Neural cell (in vitro differentiated cells): ENCODE measurements around the gene TMEM272. TPM values are rescaled to one million over a fixed set of nuclear protein-coding genes. Genes with fewer than 3 reads are reported as not detected.

Experiments used
- H2AFZ ChIP-seq: fragments of 200-600, 300-800 bp; sonication (generic), shearing (Covaris generic); 2 replicates; pipeline ENCODE4 v1.6.0; 2014; ENCODE audit warnings: low read depth, mild to moderate bottlenecking, antibody characterized with exemption, low read length, moderate library complexity
- H3F3A ChIP-seq: fragments of 200-600 bp; shearing (Covaris generic); 2 replicates; pipeline ENCODE4 v1.6.1; 2016; ENCODE audit warnings: mild to moderate bottlenecking, moderate library complexity, mixed read lengths, antibody characterized with exemption, low read length; ENCODE audit not compliant: insufficient read depth, poor library complexity, severe bottlenecking
- H3K27ac ChIP-seq: fragments of 200-600, 300-800 bp; sonication (generic), shearing (Covaris generic); 2 replicates; pipeline ENCODE4 v1.5.1; 2014; ENCODE audit warnings: mild to moderate bottlenecking, low read length, moderate library complexity
- H3K27me3 ChIP-seq: fragments of 300-800, 200-600 bp; sonication (generic), shearing (Covaris generic); 2 replicates; pipeline ENCODE4 v1.6.0; 2014; ENCODE audit warnings: mild to moderate bottlenecking, low read depth, low read length, moderate library complexity; ENCODE audit not compliant: insufficient read depth
- H3K36me3 ChIP-seq: fragments of 300-800, 200-600 bp; sonication (generic), shearing (Covaris generic); 2 replicates; pipeline ENCODE4 v1.5.1; 2014; ENCODE audit warnings: mild to moderate bottlenecking, antibody characterized with exemption, low read length, moderate library complexity; ENCODE audit not compliant: insufficient read depth
- H3K4me2 ChIP-seq: fragments of 300-800, 200-600 bp; sonication (generic), shearing (Covaris generic); 2 replicates; pipeline ENCODE4 v1.6.0; 2014; ENCODE audit warnings: mild to moderate bottlenecking, low read length
- H3K4me3 ChIP-seq: fragments of 300-800, 200-600 bp; sonication (generic), shearing (Covaris generic); 2 replicates; pipeline ENCODE4 v1.5.1; 2014; ENCODE audit warnings: mild to moderate bottlenecking, low read length, moderate library complexity
- H3K79me2 ChIP-seq: fragments of 200-600 bp; shearing (Covaris generic); replicated peaks from 2 replicates; pipeline ENCODE4 v1.6.0; 2014; ENCODE audit warnings: mild to moderate bottlenecking, low read length, moderate library complexity; ENCODE audit not compliant: insufficient read depth
- H3K9ac ChIP-seq: fragments of 300-800, 200-600 bp; sonication (generic), shearing (Covaris generic); 2 replicates; pipeline ENCODE4 v1.6.1; 2016; ENCODE audit warnings: mild to moderate bottlenecking, low read length, mixed read lengths
- H3K9me2 ChIP-seq: fragments of 200-600 bp; shearing (Covaris generic); 2 replicates; pipeline ENCODE4 v1.6.1; 2016; ENCODE audit warnings: mild to moderate bottlenecking, low read length, mixed read lengths; ENCODE audit not compliant: insufficient read depth
- H3K9me3 ChIP-seq: fragments of 200-600, 300-800 bp; sonication (generic), shearing (Covaris generic); 2 replicates; pipeline ENCODE4 v1.6.1; 2016; ENCODE audit warnings: mild to moderate bottlenecking, mixed run types, low read length, moderate library complexity, mixed read lengths
- H4K20me1 ChIP-seq: fragments of 200-600 bp; shearing (Covaris generic); 2 replicates; pipeline ENCODE4 v1.6.1; 2016; ENCODE audit warnings: mild to moderate bottlenecking, mixed run types; ENCODE audit not compliant: insufficient read depth
- EP300 ChIP-seq: fragments of 450-650 bp; conservative IDR thresholded peaks from 2 replicates; pipeline ENCODE4 v1.6.1; 2014; ENCODE audit warnings: antibody characterized with exemption, mild to moderate bottlenecking, moderate library complexity; ENCODE audit not compliant: poor library complexity, severe bottlenecking
- EZH2 ChIP-seq: fragments of 200-600, 300-800 bp; shearing (Covaris generic), sonication (generic); IDR thresholded peaks from 2 replicates; pipeline ENCODE4 v1.6.1; 2014; ENCODE audit warnings: antibody characterized with exemption, low read length, borderline replicate concordance, mild to moderate bottlenecking; ENCODE audit not compliant: insufficient read depth, poor library complexity, severe bottlenecking
- MXI1 ChIP-seq: fragments of 450-650 bp; conservative IDR thresholded peaks from 2 replicates; pipeline ENCODE4 v1.6.1; 2014; ENCODE audit warnings: antibody characterized with exemption, mild to moderate bottlenecking; ENCODE audit not compliant: poor library complexity, severe bottlenecking
- POLR2AphosphoS5 ChIP-seq: IDR thresholded peaks from 2 replicates; pipeline ENCODE4 v1.6.1; 2012
- RAD21 ChIP-seq: fragments of 450-650 bp; conservative IDR thresholded peaks from 2 replicates; pipeline ENCODE4 v1.6.1; 2014; ENCODE audit warnings: antibody characterized with exemption, mild to moderate bottlenecking, moderate library complexity
- SMC3 ChIP-seq: fragments of 450-650 bp; conservative IDR thresholded peaks from 2 replicates; pipeline ENCODE4 v1.6.1; 2014; ENCODE audit warnings: antibody characterized with exemption, mild to moderate bottlenecking, moderate library complexity; ENCODE audit not compliant: poor library complexity
- TAF1 ChIP-seq: IDR thresholded peaks from 2 replicates; pipeline ENCODE4 v1.6.1; 2012; ENCODE audit warnings: low read depth
- polyA plus RNA-seq: library from polyadenylated mRNA; depleted of rRNA; stranded (reverse); fragments of >200 nt; gene quantifications from 2 replicates; pipeline ENCODE4 v1.2.3, GENCODE V29; 2014
- TF ChIP-seq, protein P1 (sequence below): IDR thresholded peaks from 2 replicates; pipeline ENCODE4 v1.6.1; 2012; ENCODE audit warnings: borderline replicate concordance
- TF ChIP-seq, protein P2 (sequence below): fragments of 450-650 bp; IDR thresholded peaks from 2 replicates; pipeline ENCODE4 v1.5.1; 2014; ENCODE audit warnings: antibody characterized with exemption, mild to moderate bottlenecking, moderate library complexity; ENCODE audit not compliant: poor library complexity, severe bottlenecking

TMEM272 gene
- polyA plus RNA-seq, 1 donor from 2014 or later = 0.77 TPM

DNA sequence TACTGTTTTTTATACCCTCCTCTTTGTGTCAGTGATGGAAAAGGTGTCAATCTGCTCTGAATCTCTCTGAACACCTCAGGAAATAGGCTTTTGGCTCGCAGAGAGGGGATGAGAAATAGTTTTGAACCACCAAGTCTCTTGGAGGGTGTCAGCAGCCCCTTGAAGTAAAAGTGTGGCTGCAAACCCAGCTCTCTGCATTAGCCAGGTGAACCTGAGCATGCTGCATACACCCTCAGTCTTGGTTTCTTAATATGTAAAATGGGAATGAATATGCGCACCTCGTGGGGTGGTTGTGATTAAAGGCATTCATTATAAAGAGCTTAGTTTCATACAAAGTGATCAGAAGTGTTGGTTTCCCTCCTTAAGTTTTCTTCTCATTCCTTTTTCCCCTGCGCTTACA, 39.7 kb downstream of the TMEM272 start:
- Histone ChIP-seq H3K36me3 (no peaks in the 10 kb centered on the region), H3K9ac (no peak overlapping the region), H2AFZ (no peak overlapping the region), H3K27me3 (no peaks in the 10 kb centered on the region), H3F3A (peaks cover 5% of the 10 kb centered on the region), H3K4me3 (peak overlapping the region; percentile 75), H4K20me1 (no peaks in the 10 kb centered on the region), H3K27ac (no peak overlapping the region), H3K79me2 (no peaks in the 10 kb centered on the region), H3K4me2 (no peak overlapping the region), H3K9me2 (no peaks in the 10 kb centered on the region), H3K9me3 (no peaks in the 10 kb centered on the region)
- TF ChIP-seq, protein P1, sequence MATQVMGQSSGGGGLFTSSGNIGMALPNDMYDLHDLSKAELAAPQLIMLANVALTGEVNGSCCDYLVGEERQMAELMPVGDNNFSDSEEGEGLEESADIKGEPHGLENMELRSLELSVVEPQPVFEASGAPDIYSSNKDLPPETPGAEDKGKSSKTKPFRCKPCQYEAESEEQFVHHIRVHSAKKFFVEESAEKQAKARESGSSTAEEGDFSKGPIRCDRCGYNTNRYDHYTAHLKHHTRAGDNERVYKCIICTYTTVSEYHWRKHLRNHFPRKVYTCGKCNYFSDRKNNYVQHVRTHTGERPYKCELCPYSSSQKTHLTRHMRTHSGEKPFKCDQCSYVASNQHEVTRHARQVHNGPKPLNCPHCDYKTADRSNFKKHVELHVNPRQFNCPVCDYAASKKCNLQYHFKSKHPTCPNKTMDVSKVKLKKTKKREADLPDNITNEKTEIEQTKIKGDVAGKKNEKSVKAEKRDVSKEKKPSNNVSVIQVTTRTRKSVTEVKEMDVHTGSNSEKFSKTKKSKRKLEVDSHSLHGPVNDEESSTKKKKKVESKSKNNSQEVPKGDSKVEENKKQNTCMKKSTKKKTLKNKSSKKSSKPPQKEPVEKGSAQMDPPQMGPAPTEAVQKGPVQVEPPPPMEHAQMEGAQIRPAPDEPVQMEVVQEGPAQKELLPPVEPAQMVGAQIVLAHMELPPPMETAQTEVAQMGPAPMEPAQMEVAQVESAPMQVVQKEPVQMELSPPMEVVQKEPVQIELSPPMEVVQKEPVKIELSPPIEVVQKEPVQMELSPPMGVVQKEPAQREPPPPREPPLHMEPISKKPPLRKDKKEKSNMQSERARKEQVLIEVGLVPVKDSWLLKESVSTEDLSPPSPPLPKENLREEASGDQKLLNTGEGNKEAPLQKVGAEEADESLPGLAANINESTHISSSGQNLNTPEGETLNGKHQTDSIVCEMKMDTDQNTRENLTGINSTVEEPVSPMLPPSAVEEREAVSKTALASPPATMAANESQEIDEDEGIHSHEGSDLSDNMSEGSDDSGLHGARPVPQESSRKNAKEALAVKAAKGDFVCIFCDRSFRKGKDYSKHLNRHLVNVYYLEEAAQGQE = no peak
- TF ChIP-seq POLR2AphosphoS5 (no peak), EP300 (no peak), EZH2 (no peak), RAD21 (no peak), SMC3 (no peak), MXI1 (no peak), TAF1 (no peak)
- TF ChIP-seq, protein P2, sequence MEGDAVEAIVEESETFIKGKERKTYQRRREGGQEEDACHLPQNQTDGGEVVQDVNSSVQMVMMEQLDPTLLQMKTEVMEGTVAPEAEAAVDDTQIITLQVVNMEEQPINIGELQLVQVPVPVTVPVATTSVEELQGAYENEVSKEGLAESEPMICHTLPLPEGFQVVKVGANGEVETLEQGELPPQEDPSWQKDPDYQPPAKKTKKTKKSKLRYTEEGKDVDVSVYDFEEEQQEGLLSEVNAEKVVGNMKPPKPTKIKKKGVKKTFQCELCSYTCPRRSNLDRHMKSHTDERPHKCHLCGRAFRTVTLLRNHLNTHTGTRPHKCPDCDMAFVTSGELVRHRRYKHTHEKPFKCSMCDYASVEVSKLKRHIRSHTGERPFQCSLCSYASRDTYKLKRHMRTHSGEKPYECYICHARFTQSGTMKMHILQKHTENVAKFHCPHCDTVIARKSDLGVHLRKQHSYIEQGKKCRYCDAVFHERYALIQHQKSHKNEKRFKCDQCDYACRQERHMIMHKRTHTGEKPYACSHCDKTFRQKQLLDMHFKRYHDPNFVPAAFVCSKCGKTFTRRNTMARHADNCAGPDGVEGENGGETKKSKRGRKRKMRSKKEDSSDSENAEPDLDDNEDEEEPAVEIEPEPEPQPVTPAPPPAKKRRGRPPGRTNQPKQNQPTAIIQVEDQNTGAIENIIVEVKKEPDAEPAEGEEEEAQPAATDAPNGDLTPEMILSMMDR = no peak

DNA sequence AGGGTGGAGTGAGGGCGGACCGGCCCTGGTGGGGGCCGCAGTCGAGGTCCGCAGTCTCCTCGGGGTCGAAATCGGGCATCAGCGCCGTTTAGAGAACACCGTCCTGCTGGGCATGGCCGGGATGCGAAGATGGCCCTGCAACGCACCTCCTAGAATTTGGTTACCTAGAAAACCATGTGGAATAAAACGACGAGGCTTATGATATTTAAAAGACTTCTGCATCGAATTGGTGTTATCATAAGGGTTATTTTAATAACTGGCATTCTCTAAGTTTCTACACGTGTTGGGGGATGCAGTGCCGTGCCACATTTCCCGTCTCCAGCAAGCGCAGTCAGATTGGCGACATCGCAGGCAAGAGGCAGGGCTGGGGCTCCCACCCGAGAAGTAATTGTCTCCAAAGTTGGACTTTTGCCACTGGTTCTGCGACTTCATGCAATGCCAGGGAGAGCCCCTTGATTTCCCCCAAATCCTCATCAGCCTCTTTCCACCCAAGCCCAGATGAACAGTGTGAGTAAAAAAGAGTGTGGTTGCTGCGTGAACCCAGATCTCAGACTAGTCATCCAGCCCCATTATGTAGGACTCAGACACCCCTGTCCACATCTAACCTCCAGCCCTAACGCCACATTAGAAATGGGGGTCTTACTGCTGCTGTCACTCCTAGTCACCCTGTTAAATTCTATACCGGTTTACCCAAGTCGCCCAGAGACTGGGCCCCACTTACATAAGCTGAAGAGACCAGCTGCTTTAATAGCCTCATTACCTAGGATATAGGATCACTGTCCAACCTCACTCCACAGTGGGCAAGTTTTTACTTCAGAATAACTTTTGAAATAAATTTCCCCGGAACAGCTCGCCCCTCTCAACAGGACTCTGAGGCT, 40.4 kb downstream of the TMEM272 start:
- H3K9ac ChIP-seq = peak overlapping the region; percentile 74
- peak overlapping the region; percentile 75 for H3K4me3 ChIP-seq
- H3K9me2 ChIP-seq = no peaks in the 10 kb centered on the region
- no peaks in the 10 kb centered on the region for H3K27me3 ChIP-seq
- peak overlapping the region; percentile 23 for H3K4me2 ChIP-seq
- TF ChIP-seq EZH2 (no peak), EP300 (no peak), TAF1 (no peak), SMC3 (no peak), RAD21 (no peak), POLR2AphosphoS5 (no peak), MXI1 (no peak)
- TF ChIP-seq, protein P1 = no peak
- TF ChIP-seq, protein P2 = no peak
- H2AFZ ChIP-seq = peak overlapping the region; percentile 36
- H3K9me3 ChIP-seq = no peaks in the 10 kb centered on the region
- no peaks in the 10 kb centered on the region for H3K79me2 ChIP-seq
- peaks cover 5% of the 10 kb centered on the region for H3F3A ChIP-seq
- H3K36me3 ChIP-seq = no peaks in the 10 kb centered on the region
- peak overlapping the region; percentile 51 for H3K27ac ChIP-seq
- no peaks in the 10 kb centered on the region for H4K20me1 ChIP-seq
